ENCODE data around the gene KCNK15.

Gene KCNK15

DNA sequence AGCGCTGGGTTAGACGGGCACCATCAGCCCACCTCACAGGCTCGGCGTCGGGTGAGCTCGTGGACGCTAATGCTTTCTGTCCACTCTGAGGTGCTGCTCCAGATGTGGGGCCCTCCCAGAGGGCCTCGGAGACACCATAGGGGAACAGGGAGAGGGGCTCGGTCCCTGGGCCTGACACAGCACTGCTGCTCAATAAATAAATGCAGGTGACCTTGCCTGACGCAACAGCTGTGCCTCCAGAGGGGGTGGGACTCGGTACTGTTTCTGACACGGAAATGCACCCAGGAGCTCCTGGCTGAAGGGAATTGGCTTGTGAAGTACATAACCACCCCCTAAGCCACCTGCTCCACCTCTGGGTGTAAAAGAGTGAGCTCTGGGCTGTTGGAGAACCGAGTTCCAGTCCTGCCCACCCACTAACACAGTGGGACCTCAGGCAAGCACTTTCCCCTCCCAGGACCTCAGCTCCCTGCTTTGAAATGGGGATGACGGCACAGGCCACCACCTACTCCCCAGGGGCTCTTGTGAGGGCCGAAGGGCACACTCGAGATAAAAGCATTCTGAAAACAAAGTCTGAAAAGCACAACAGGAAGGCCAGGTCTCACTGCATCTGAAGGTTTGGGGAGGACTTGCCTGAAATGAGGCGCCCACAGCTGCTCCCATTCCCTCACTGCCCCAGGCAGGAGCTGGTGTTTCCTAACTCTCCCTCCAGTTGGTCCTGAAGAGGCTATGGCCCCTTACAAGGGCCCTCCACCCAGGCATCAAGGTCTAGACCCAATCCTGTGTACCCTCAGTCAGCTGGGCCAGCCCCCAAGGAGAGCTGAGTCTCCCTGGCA lies 6.7 kb downstream of the KCNK15 start:
- TF ChIP-seq, protein P1, sequence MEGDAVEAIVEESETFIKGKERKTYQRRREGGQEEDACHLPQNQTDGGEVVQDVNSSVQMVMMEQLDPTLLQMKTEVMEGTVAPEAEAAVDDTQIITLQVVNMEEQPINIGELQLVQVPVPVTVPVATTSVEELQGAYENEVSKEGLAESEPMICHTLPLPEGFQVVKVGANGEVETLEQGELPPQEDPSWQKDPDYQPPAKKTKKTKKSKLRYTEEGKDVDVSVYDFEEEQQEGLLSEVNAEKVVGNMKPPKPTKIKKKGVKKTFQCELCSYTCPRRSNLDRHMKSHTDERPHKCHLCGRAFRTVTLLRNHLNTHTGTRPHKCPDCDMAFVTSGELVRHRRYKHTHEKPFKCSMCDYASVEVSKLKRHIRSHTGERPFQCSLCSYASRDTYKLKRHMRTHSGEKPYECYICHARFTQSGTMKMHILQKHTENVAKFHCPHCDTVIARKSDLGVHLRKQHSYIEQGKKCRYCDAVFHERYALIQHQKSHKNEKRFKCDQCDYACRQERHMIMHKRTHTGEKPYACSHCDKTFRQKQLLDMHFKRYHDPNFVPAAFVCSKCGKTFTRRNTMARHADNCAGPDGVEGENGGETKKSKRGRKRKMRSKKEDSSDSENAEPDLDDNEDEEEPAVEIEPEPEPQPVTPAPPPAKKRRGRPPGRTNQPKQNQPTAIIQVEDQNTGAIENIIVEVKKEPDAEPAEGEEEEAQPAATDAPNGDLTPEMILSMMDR (IDR thresholded peaks at IDR 0.05; ENCODE audit: insufficient read depth, low read length, poor library complexity, severe bottlenecking): no peak
- H3K4me3 ChIP-seq (replicated peaks; ENCODE audit: low read depth, low read length): no peak overlapping the region
- no peaks in the 10 kb centered on the region for H3K36me3 ChIP-seq (ENCODE audit: control insufficient read depth, insufficient read depth, low read length)
- no peaks in the 10 kb centered on the region; the same call in none of the 2 replicates for H3K27me3 ChIP-seq (replicated peaks; ENCODE audit: control insufficient read depth, insufficient read depth, low read length)
- DNase-seq (ENCODE audit: extremely low read depth, insufficient read length): no peak

DNA sequence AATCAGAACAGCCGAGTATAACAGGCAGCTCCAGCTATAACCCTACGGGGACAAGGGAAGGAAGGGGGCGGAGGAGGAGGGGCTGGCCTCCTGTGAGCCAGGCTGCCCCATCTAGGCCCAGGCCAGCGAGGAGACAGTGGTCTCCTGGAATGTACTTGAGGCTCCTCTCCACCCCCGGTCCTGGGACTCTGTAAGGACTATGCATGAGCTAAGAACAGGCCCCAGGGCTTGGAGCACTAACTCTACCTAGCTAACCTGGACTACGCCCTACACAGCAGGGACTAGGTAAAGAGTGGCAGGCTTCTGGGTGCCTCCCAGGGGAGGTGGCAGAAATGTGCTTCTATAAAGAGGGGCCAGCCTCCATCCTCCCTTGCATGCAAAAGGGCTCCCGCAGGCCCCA lies 8.9 kb downstream of the KCNK15 start:
- H3K27me3 ChIP-seq (replicated peaks; ENCODE audit: control insufficient read depth, insufficient read depth, low read length): no peaks in the 10 kb centered on the region; the same call in none of the 2 replicates
- TF ChIP-seq, protein P1 (IDR thresholded peaks at IDR 0.05; ENCODE audit: insufficient read depth, low read length, poor library complexity, severe bottlenecking): no peak

DNA sequence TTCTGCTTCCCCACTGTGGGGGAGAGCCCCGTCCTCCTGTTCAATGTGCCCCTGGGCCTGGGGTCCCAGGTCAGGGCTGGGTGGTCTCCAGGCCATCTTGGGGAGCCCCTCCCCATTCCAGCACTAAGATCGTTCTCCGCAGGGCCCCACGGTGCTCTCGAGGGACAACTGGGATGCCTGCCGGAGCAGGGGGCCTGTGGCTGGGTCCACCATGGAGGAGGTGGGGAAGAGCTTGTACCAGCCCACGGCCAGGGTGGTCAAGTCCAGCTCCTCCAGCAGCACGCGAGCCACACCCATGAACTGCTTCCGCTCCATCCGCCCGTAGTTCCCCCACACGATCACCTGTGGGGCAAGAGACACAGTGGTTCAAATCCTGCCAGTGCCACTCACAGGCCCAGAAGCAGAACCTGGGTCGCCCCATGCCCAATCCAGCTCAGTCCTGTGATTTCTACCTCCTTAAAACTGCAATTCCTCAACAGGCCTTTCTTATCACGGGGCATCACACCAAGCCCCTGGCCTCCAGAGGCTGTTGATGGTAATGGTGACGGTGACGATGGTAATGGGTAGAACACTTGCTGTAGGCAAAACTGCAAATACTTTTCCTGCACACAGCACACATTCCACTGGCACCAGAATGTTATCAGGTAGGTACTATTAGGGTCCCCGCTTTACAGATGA lies 10.5 kb downstream of the KCNK15 start:
- Histone ChIP-seq H3K4me3 (replicated peaks; ENCODE audit: low read depth, low read length) (no peak overlapping the region), H3K27me3 (replicated peaks; ENCODE audit: control insufficient read depth, insufficient read depth, low read length) (no peaks in the 10 kb centered on the region; the same call in 1 of the 2 replicates), H3K36me3 (ENCODE audit: control insufficient read depth, insufficient read depth, low read length) (no peaks in the 10 kb centered on the region)
- DNase-seq (ENCODE audit: extremely low read depth, insufficient read length): no peak
- TF ChIP-seq, protein P1 (IDR thresholded peaks at IDR 0.05; ENCODE audit: insufficient read depth, low read length, poor library complexity, severe bottlenecking): no peak

More for the DNA sequence above, 8.9 kb downstream of the KCNK15 start:
- no peak for DNase-seq (ENCODE audit: extremely low read depth, insufficient read length)
- H3K36me3 ChIP-seq (ENCODE audit: control insufficient read depth, insufficient read depth, low read length): no peaks in the 10 kb centered on the region
- no peak overlapping the region for H3K4me3 ChIP-seq (replicated peaks; ENCODE audit: low read depth, low read length)

- no peaks in the 10 kb centered on the region; the same call in 1 of the 2 replicates for H3K27me3 ChIP-seq (replicated peaks; ENCODE audit: control insufficient read depth, insufficient read depth, low read length)
- TF ChIP-seq, protein P1 (IDR thresholded peaks at IDR 0.05; ENCODE audit: insufficient read depth, low read length, poor library complexity, severe bottlenecking): no peak
These were observed 11.3 kb downstream of the KCNK15 start for GRCh38 chr20:44756956-44757355.

DNA sequence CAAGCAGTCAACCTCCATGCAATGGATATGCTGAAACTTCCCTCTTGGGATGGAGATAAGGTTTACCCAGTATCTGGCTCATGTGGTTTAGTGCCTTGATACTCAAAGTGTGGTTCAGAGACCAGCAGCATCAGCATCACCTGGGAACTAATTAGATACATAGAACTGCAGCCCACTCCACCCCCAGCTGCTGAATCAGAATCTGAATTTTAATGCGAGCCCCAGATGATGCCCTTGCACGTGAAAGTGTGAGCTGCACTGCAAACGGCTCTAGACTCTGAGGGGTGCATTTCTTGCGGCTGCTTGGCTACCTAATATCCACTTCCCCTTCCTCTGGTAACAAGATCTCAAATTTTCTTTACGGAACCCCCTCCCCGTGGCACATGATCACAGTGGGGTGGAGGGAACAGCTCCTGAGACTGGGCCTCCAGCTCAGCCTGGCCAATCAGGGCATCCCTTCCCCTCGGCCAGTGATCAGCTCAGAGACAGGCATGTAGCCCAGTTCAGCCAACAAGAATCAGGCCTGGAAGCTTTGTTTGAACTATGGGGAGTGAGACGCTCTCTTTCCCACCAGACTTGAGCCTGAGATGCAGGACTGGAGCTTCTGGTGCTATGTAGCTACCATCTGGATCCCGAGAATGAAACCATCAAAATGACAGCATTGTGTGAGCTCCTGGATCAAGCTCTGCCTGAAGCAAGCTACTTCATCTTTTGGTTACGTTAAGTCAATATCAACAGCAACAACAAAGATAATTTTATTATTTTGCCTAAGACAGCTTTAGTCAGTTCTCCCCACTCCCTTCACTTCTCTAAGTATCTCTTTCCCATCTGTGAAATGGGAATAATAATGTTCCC lies 12.8 kb downstream of the KCNK15 start:
- Histone ChIP-seq H3K27me3 (replicated peaks; ENCODE audit: control insufficient read depth, insufficient read depth, low read length) (no peaks in the 10 kb centered on the region; the same call in 1 of the 2 replicates), H3K4me3 (replicated peaks; ENCODE audit: low read depth, low read length) (no peak overlapping the region), H3K36me3 (ENCODE audit: control insufficient read depth, insufficient read depth, low read length) (no peaks in the 10 kb centered on the region)
- no peak for DNase-seq (ENCODE audit: extremely low read depth, insufficient read length)
- TF ChIP-seq, protein P1 (IDR thresholded peaks at IDR 0.05; ENCODE audit: insufficient read depth, low read length, poor library complexity, severe bottlenecking): no peak

More at GRCh38 chr20:44756956-44757355, 11.3 kb downstream of the KCNK15 start:
- H3K4me3 ChIP-seq (replicated peaks; ENCODE audit: low read depth, low read length): no peak overlapping the region
- H3K36me3 ChIP-seq (ENCODE audit: control insufficient read depth, insufficient read depth, low read length): no peaks in the 10 kb centered on the region
- DNase-seq (ENCODE audit: extremely low read depth, insufficient read length): no peak

All from GM06990 (cell line).